Keratinocyte (primary cell): ENCODE measurements around the gene LATS1.

Experiments
- EZH2 ChIP-seq: IDR thresholded peaks from one replicate; pipeline ENCODE4 v1.6.1; 2012; ENCODE audit warnings: inconsistent platforms, mild to moderate bottlenecking, low read length, moderate library complexity
- TF ChIP-seq, protein P1 (sequence below), 3 experiments: IDR thresholded peaks in 1 of 3; conservative IDR thresholded peaks in 1 of 3; optimal IDR thresholded peaks in 1 of 3; 2 replicates in 2 of 3; 3 replicates in 1 of 3; pipeline versions ENCODE3 to v1.5.1; 2011; ENCODE audit warnings: low read length in 3 of 3, mild to moderate bottlenecking in 3 of 3, moderate library complexity in 2 of 3, control low read depth in 1 of 3, inconsistent platforms in 1 of 3; ENCODE audit not compliant: insufficient read depth in 2 of 3; ENCODE audit errors: extremely low read depth in 1 of 3

DNA sequence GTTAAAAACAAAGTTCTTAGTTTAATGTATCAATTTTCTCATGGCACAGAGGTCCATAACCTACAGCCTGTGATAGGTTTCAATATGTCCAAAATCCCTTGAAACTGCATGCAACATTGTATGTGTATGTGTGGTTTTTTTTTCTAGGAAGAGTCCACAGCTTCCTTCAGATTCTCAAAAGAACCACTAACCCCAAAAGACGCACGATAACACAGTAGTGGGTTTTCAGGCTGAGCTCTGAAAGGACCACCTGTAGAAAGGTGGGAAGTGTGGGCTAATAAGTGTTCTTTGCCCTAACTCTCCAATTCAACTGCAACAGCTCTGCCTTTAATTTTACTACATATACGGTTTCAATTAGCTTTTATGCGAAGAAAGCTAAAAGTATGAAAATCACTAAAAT is 57.9 kb downstream of the LATS1 start:
- TF ChIP-seq, protein P1, sequence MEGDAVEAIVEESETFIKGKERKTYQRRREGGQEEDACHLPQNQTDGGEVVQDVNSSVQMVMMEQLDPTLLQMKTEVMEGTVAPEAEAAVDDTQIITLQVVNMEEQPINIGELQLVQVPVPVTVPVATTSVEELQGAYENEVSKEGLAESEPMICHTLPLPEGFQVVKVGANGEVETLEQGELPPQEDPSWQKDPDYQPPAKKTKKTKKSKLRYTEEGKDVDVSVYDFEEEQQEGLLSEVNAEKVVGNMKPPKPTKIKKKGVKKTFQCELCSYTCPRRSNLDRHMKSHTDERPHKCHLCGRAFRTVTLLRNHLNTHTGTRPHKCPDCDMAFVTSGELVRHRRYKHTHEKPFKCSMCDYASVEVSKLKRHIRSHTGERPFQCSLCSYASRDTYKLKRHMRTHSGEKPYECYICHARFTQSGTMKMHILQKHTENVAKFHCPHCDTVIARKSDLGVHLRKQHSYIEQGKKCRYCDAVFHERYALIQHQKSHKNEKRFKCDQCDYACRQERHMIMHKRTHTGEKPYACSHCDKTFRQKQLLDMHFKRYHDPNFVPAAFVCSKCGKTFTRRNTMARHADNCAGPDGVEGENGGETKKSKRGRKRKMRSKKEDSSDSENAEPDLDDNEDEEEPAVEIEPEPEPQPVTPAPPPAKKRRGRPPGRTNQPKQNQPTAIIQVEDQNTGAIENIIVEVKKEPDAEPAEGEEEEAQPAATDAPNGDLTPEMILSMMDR (optimal IDR thresholded peaks at IDR 0.05 in 1 of 3, IDR thresholded peaks at IDR 0.05 in 1 of 3, conservative IDR thresholded peaks at IDR 0.05 in 1 of 3; ENCODE audit: extremely low read depth in 1 of 3, insufficient read depth in 2 of 3, low read length in 3 of 3): no peak
- TF ChIP-seq EZH2: no peak
